GM12891 (cell line): ENCODE results near the gene ABCD4.

ENCODE experiments used
- POLR2A ChIP-seq: IDR thresholded peaks from 2 replicates; pipeline ENCODE4 v1.6.1; 2011; ENCODE audit warnings: low read depth, low read length, control low read depth
- POLR2AphosphoS5 ChIP-seq: IDR thresholded peaks from 2 replicates; pipeline ENCODE4 v1.6.1; 2011; ENCODE audit warnings: low read depth, low read length, control low read depth

DNA sequence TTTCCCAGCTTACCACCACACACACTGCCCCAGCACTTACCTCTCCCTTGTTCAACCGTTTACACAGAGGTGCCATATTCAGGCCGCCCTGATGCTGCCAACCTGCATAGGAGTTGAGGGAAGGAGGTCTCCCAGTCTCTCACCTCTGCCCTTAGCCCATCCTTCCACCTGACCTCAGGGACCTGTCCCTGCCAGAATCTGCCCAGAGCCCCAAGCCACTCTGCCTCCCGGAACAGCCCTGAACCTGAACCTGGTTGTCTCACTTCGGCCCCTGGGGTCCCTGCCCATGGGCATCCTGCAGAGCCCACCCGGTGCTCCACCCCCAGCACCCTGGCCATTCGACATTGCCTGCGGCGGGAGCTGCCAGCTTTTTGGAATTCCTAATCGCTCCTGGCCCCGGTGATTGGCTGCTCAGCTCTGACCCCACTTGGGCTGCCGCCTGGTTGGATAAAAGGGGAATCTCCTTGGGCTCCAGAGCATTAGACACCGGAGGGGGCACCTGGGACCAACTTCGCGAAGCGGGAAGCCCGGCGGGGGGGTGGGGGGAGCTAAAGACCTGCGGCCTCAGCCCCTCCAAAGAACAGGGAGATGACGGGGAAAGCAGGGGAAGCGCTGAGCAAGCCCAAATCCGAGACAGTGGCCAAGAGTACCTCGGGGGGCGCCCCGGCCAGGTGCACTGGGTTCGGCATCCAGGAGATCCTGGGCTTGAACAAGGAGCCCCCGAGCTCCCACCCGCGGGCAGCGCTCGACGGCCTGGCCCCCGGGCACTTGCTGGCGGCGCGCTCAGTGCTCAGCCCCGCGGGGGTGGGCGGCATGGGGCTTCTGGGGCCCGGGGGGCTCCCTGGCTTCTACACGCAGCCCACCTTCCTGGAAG lies 63.5 kb downstream of the ABCD4 start, which contains the start of gene VSX2:
- TF ChIP-seq POLR2A (no peak), POLR2AphosphoS5 (no peak)
